ENCODE results near the gene SLC5A1.

- TF ChIP-seq RAD21 (conservative IDR thresholded peaks at IDR 0.05) (no peak), CTCF (IDR thresholded peaks at IDR 0.05; ENCODE audit: poor library complexity, severe bottlenecking) (no peak), TAF1 (IDR thresholded peaks at IDR 0.05; ENCODE audit: low read depth) (no peak), SMC3 (conservative IDR thresholded peaks at IDR 0.05; ENCODE audit: poor library complexity) (no peak), MXI1 (conservative IDR thresholded peaks at IDR 0.05; ENCODE audit: poor library complexity, severe bottlenecking) (no peak), EZH2 (IDR thresholded peaks at IDR 0.05; ENCODE audit: borderline replicate concordance, insufficient read depth, low read length, poor library complexity, severe bottlenecking) (no peak)
Measured at GRCh38 chr22:32052244-32052643, 9.2 kb downstream of the SLC5A1 start.

Measured in neural cell (in vitro differentiated cells).